Spleen (tissue), 11 donors: Measurements from ENCODE around the gene TSHZ3. TPM values are rescaled to one million over a fixed set of nuclear protein-coding genes. Genes with fewer than 3 reads are reported as not detected.

Source experiments
- DNase-seq: peaks from one replicate; pipeline ENCODE4 v3.0.0-alpha.2; 2020
- H3K27ac ChIP-seq, 8 donors: fragments of 200-600 bp; sonication (generic) in 7 of 8; 1 replicate in 4 of 8; 2 replicates in 4 of 8; pipeline versions ENCODE4 v1.5.0 to v1.8.0; 2016 to 2021; ENCODE audit warnings: inconsistent platforms in 4 of 8, mild to moderate bottlenecking in 4 of 8, moderate library complexity in 1 of 8
- H3K27me3 ChIP-seq, 7 donors: fragments of 200-600 bp; sonication (generic) in 6 of 7; replicated peaks in 1 of 7; 1 replicate in 4 of 7; 2 replicates in 3 of 7; pipeline versions ENCODE4 v1.5.0 to v1.8.0; 2016 to 2021; ENCODE audit warnings: inconsistent platforms in 3 of 7, mild to moderate bottlenecking in 1 of 7
- H3K36me3 ChIP-seq, 6 donors: fragments of 200-600 bp; sonication (generic) in 5 of 6; 1 replicate in 4 of 6; 2 replicates in 2 of 6; pipeline versions ENCODE4 v1.5.0 to v1.8.0; 2016 to 2021; ENCODE audit warnings: inconsistent platforms in 2 of 6
- H3K4me1 ChIP-seq, 6 donors: fragments of 200-600 bp; sonication (generic) in 5 of 6; 1 replicate in 3 of 6; 2 replicates in 3 of 6; pipeline versions ENCODE4 v1.5.0 to v1.8.0; 2016 to 2021; ENCODE audit warnings: inconsistent platforms in 3 of 6
- H3K4me3 ChIP-seq, 8 donors: fragments of 200-600 bp; sonication (generic) in 7 of 8; 1 replicate in 4 of 8; 2 replicates in 4 of 8; pipeline versions ENCODE4 v1.5.0 to v1.8.0; 2016 to 2021; ENCODE audit warnings: inconsistent platforms in 4 of 8, mild to moderate bottlenecking in 4 of 8, moderate library complexity in 2 of 8
- H3K9me3 ChIP-seq, 8 donors: fragments of 200-600 bp; sonication (generic) in 7 of 8; 1 replicate in 4 of 8; 2 replicates in 4 of 8; pipeline versions ENCODE4 v1.5.0 to v1.8.0; 2016 to 2021; ENCODE audit warnings: inconsistent platforms in 4 of 8
- CTCF ChIP-seq, 11 experiments: fragments of 200-600 bp in 7 of 11; fragments of 450-650 bp in 4 of 11; sonication (generic) in 4 of 11; IDR thresholded peaks in 8 of 11; conservative IDR thresholded peaks in 3 of 11; 1 replicate in 7 of 11; 2 replicates in 4 of 11; pipeline versions ENCODE4 v1.4.0 to v1.8.0; 2016 to 2021; ENCODE audit warnings: antibody characterized with exemption in 11 of 11, inconsistent platforms in 4 of 11, mild to moderate bottlenecking in 1 of 11
- POLR2A ChIP-seq, 3 donors: fragments of 450-650 bp; IDR thresholded peaks; one replicate each; pipeline ENCODE4 v1.5.1; 2017; ENCODE audit warnings: antibody characterized with exemption in 3 of 3, mild to moderate bottlenecking in 1 of 3
- POLR2AphosphoS5 ChIP-seq, 3 donors: sonication (generic); formaldehyde crosslinking; IDR thresholded peaks; one replicate each; pipeline ENCODE4 v1.5.1; 2017; ENCODE audit warnings: antibody characterized with exemption in 3 of 3
- WGBS, 5 donors: extraction: QIAGEN DNeasy Blood & Tissue Kit in 3 of 5; methylation state at CpG; one replicate each; pipeline versions ENCODE4 v1.1.5 to v1.1.7; 2013 to 2018; 5-methylcytosine and 5-hydroxymethylcytosine counted together
- intact Hi-C: fragments of 100-400 bp; cut with DNase I; formaldehyde crosslinking; loops from one replicate; pipeline ENCODE4 v1.15.0; 2023; ENCODE audit warnings: low total_unique reads
- polyA plus RNA-seq, 3 donors: library from polyadenylated mRNA; stranded (reverse); fragments of 200-250 nt; gene quantifications; one replicate each; pipeline ENCODE4 v1.2.1, GENCODE V29; 2013
- total RNA-seq, 7 donors: library from RNA; depleted of rRNA in 3 of 7; stranded (reverse); fragments of >200 nt in 3 of 7; fragmentation: NEBNext Ultra II Directional in 4 of 7; extraction: Animal tissue kit (Norgen Biotek cat#: 25700) in 4 of 7; gene quantifications; one replicate each; pipeline versions ENCODE4 v1.1.0 to v1.2.1, GENCODE V29; 2016 to 2021
- donor health status: healthy with polysubstance abuse.
- donor health status: DM: no; HTN: no; CAD: no; lungs with moderate emphysema.
- donor health status: DM: no; HTN: no; CAD: no.
- donor health status: Bipolar disorder and iron deficiency.
- donor health status: healthy.
- donor health status: DM: no; HTN: no; CAD: no.
- donor health status: DM: yes; HTN: yes; CAD: no.

Gene TSHZ3
- total and polyA plus RNA-seq, 10 donors = 1.2 to 24.6 (median 13.4) TPM

DNA sequence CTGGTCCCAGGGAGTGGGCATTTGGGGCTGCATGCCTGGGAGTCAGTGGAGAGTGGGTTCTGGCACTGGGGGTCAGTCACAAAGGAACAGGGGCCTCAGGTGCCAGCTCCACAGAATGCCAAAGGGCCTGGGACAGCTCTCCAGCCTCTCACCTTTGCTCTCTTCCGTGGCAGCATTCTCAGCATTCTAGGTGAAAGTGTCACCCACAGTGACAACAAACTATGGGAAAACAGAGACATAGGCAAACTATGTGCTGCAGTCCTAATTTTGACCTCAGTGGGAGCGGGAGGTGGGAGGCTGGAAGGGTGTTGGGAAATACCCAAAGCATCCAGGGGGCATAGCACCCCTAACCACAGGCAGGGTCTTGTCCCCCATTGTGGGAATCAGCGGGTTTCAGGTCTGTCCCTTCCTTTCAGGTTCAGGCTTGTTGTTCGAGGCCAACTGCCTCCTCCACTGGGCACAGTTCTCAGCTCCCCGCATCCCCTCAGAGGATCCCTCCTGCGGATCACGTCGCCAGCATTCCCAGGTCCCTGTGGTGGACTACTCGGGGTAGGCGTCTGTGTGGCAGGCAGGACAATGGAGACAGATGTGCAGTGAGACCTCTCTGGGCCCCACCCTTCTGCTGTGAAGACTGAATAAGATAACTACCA, 52.4 kb downstream of the TSHZ3 start:
- no peak for DNase-seq
- Histone ChIP-seq H3K36me3 (no peaks in the 10 kb centered on the region), H3K27me3 (no peaks in the 10 kb centered on the region), H3K27ac (no peak overlapping the region), H3K4me1 (no peaks in the 10 kb centered on the region), H3K4me3 (no peak overlapping the region), H3K9me3 (no peaks in the 10 kb centered on the region)
- TF ChIP-seq POLR2AphosphoS5 (IDR thresholded peaks at IDR 0.05) (no peak), POLR2A (IDR thresholded peaks at IDR 0.05) (no peak), CTCF (IDR thresholded peaks at IDR 0.05 in 8 of 11, conservative IDR thresholded peaks at IDR 0.05 in 3 of 11) (no peak)
- WGBS, 5 donors = 86 to 97% (median 93%) methylated on average over 8 to 10 of the region's 10 CpGs
- intact Hi-C loops = no loop called here

DNA sequence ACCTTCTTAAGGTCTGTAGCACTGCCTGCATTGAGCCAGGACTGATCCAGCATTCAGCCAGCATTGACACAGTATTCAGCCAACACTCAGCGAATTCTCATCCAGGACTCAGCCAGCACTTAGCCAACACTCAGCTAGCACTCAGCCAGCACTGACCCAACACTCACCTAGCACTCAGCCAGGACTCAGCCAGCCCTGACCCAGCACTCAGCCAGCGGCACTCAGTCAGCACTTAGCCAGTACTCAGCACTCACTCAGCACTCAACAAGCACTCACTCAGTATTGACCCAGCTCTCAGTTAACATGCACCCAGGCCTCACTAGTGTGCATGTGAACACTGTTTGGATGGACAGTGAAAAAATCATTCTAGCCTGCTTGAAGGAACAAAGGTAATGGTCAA, 55.0 kb downstream of the TSHZ3 start:
- H3K36me3 ChIP-seq = no peaks in the 10 kb centered on the region
- WGBS, 5 donors = 87 to 100% (median 88%) methylated on average over 2 of the region's 2 CpGs
- intact Hi-C loops = no loop called here
- no peak overlapping the region for H3K27ac ChIP-seq
- no peak overlapping the region for H3K4me3 ChIP-seq
- H3K4me1 ChIP-seq = no peaks in the 10 kb centered on the region
- H3K9me3 ChIP-seq = no peaks in the 10 kb centered on the region
- TF ChIP-seq POLR2AphosphoS5 (IDR thresholded peaks at IDR 0.05) = no peak
- H3K27me3 ChIP-seq = no peaks in the 10 kb centered on the region
- DNase-seq = peak; percentile 47

DNA sequence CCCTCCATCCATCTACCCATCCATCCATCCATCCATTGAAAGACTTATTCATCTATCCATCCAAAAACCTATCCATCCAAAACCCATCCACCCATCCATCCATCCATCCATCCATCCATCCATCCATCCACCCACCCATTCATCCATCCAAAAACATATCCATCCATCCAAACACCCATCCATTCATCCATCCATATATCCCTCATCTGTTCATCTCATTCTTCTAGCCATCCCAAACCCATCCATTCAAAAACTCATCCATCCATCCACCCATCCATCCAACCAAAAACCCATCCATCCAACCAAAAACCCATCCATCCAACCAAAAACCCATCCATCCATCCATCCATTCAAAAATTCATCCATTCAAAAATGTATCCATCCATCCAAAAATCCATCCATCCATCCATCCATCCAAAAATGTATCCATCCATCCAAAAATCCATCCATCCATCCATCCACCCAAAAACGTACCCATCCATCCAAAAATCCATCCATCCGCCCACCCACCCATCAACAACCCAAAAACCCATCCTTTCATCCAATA, 56.5 kb downstream of the TSHZ3 start:
- WGBS, 5 donors = 82 to 96% (median 94%) methylated on average over 2 of the region's 2 CpGs
- H3K27me3 ChIP-seq = no peaks in the 10 kb centered on the region
- DNase-seq = no peak
- no peaks in the 10 kb centered on the region for H3K36me3 ChIP-seq
- no peaks in the 10 kb centered on the region for H3K4me1 ChIP-seq
- TF ChIP-seq POLR2AphosphoS5 (IDR thresholded peaks at IDR 0.05) (no peak), CTCF (IDR thresholded peaks at IDR 0.05 in 8 of 11, conservative IDR thresholded peaks at IDR 0.05 in 3 of 11) (no peak), POLR2A (IDR thresholded peaks at IDR 0.05) (no peak)
- H3K27ac ChIP-seq = no peak overlapping the region
- no peak overlapping the region for H3K4me3 ChIP-seq
- intact Hi-C loops = no loop called here
- no peaks in the 10 kb centered on the region for H3K9me3 ChIP-seq

DNA sequence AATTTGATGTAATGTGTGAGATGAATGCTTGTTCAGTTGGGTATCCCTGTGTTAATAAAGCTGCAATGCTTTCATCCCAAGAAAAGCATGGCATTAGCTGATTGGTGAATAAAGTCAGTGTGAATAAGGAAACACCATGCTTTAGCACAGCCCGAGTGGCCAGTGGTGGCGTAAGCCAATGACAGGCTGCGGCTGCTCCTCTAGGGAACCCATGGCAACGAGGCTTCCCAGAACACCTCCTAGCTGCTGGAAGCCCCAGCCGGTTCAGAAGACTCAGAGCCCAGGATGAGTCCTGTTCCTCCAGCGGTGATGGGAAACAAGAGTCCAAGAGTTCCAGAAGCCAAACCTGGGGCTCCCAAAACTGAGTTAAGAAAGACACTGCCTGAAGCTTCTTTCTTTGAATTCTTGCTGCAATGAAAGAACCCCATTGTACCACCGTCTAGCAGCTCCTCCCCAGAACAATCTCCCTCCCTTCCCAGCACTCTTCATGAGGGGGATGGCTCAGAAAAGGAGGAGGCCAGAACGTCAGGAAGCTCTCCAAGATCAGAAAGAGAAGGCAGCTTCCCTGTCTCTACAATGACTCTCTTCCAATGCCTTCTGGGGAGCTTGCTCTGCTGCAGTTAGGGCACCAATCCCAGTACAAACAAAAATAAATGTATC, 58.2 kb downstream of the TSHZ3 start:
- DNase-seq = peak; percentile 29
- H3K27ac ChIP-seq = no peak overlapping the region
- no peak overlapping the region for H3K4me3 ChIP-seq
- 81 to 87% (median 85%) methylated on average over 8 of the region's 8 CpGs for WGBS, 5 donors
- no peaks in the 10 kb centered on the region for H3K36me3 ChIP-seq
- intact Hi-C loops = no loop called here
- TF ChIP-seq CTCF (IDR thresholded peaks at IDR 0.05 in 8 of 11, conservative IDR thresholded peaks at IDR 0.05 in 3 of 11) (no peak), POLR2A (IDR thresholded peaks at IDR 0.05) (no peak), POLR2AphosphoS5 (IDR thresholded peaks at IDR 0.05) (no peak)
- H3K9me3 ChIP-seq = no peaks in the 10 kb centered on the region
- H3K4me1 ChIP-seq = peaks cover 0 to 8% (median 1%) of the 10 kb centered on the region in 6 donors
- no peaks in the 10 kb centered on the region for H3K27me3 ChIP-seq
